Testis (tissue), 3 donors: ENCODE measurements around the gene ERC2. TPM values are rescaled to one million over a fixed set of nuclear protein-coding genes. Genes with fewer than 3 reads are reported as not detected.

Source experiments
- DNase-seq: peaks from one replicate; pipeline ENCODE4 v3.0.0-alpha.2; 2019
- H3K27ac ChIP-seq, 2 donors: fragments of 200-600 bp; sonication (generic); one replicate each; pipeline ENCODE4 v1.5.1; 2019
- H3K27me3 ChIP-seq: fragments of 200-600 bp; sonication (generic); one replicate; pipeline ENCODE4 v1.5.1; 2019
- H3K36me3 ChIP-seq: fragments of 200-600 bp; sonication (generic); one replicate; pipeline ENCODE4 v1.5.1; 2017; ENCODE audit warnings: low read depth; ENCODE audit errors: missing control alignments
- H3K4me1 ChIP-seq: fragments of 200-600 bp; sonication (generic); one replicate; pipeline ENCODE4 v1.5.1; 2019
- H3K4me3 ChIP-seq, 2 donors: fragments of 200-600 bp; sonication (generic); one replicate each; pipeline ENCODE4 v1.5.1; 2017 to 2019
- H3K9me3 ChIP-seq: fragments of 200-600 bp; sonication (generic); one replicate; pipeline ENCODE4 v1.5.1; 2017
- CTCF ChIP-seq, 3 experiments: fragments of 450-650 bp in 2 of 3; fragments of 200-600 bp in 1 of 3; sonication (generic) in 1 of 3; IDR thresholded peaks; one replicate each; pipeline ENCODE4 v1.5.1; 2016 to 2019; ENCODE audit warnings: antibody characterized with exemption in 3 of 3, mild to moderate bottlenecking in 2 of 3, moderate library complexity in 1 of 3
- POLR2A ChIP-seq: fragments of 450-650 bp; IDR thresholded peaks from one replicate; pipeline ENCODE4 v1.6.1; 2017; ENCODE audit warnings: antibody characterized with exemption, mild to moderate bottlenecking, moderate library complexity
- WGBS, 2 donors: methylation state at CpG; one replicate each; pipeline ENCODE4 v1.1.5; 2018; 5-methylcytosine and 5-hydroxymethylcytosine counted together
- intact Hi-C: fragments of 100-400 bp; cut with DNase I; formaldehyde crosslinking; loops from one replicate; pipeline ENCODE4 v1.15.1; 2023; ENCODE audit warnings: low total_unique reads
- polyA plus RNA-seq: library from polyadenylated mRNA; stranded (reverse); fragments of 350-450 nt; fragmentation: Illumina TruSeq; extraction: RNeasy Lipid Tissue Mini Kit (QIAGEN cat#74804); gene quantifications from one replicate; pipeline ENCODE4 v1.2.3, GENCODE V29; 2014; ENCODE audit warnings: low read depth, low replicate concordance; ENCODE audit not compliant: insufficient read depth
- total RNA-seq, 2 donors: library from RNA; depleted of rRNA; stranded (reverse); fragments of >200 nt; gene quantifications; one replicate each; pipeline ENCODE4 v1.2.3, GENCODE V29; 2016

ERC2 gene
- total and polyA plus RNA-seq, 3 donors from 2014 or later: 1.9 to 6.1 (median 5.9) TPM

GRCh38 chr3:56320883-56321282, 147.4 kb downstream of the ERC2 start:
- intact Hi-C loops: no loop called here
- TF ChIP-seq POLR2A: no peak
- TF ChIP-seq CTCF (IDR thresholded peaks at IDR 0.05): no peak
- no peaks in the 10 kb centered on the region for H3K36me3 ChIP-seq
- 86 to 89% methylated on average over 5 of the region's 5 CpGs for WGBS, 2 donors
- H3K27me3 ChIP-seq: no peaks in the 10 kb centered on the region
- no peak for DNase-seq
- H3K27ac ChIP-seq: no peak overlapping the region
- H3K9me3 ChIP-seq: no peaks in the 10 kb centered on the region
- H3K4me1 ChIP-seq: no peaks in the 10 kb centered on the region
- H3K4me3 ChIP-seq: no peak overlapping the region

- Histone ChIP-seq H3K9me3 (no peaks in the 10 kb centered on the region), H3K4me3 (no peak overlapping the region), H3K27me3 (no peaks in the 10 kb centered on the region), H3K27ac (no peak overlapping the region), H3K36me3 (no peaks in the 10 kb centered on the region), H3K4me1 (no peaks in the 10 kb centered on the region)
- intact Hi-C loops: no loop called here
- WGBS, 2 donors: 92 to 97% methylated on average over 3 of the region's 3 CpGs
- no peak for DNase-seq
- TF ChIP-seq CTCF (IDR thresholded peaks at IDR 0.05) (no peak), POLR2A (no peak)
These were observed 149.4 kb downstream of the ERC2 start for GRCh38 chr3:56318891-56319290.

- no peak overlapping the region for H3K4me3 ChIP-seq
- no peak overlapping the region for H3K27ac ChIP-seq
- DNase-seq: no peak
- intact Hi-C loops: no loop called here
- no peaks in the 10 kb centered on the region for H3K9me3 ChIP-seq
- H3K27me3 ChIP-seq: no peaks in the 10 kb centered on the region
- no peak for TF ChIP-seq CTCF (IDR thresholded peaks at IDR 0.05)
- no peak for TF ChIP-seq POLR2A
- H3K4me1 ChIP-seq: no peaks in the 10 kb centered on the region
- H3K36me3 ChIP-seq: no peaks in the 10 kb centered on the region
- 72 to 78% methylated on average over 3 of the region's 3 CpGs for WGBS, 2 donors
These were observed 151.3 kb downstream of the ERC2 start for GRCh38 chr3:56316944-56317343.

- H3K36me3 ChIP-seq: no peaks in the 10 kb centered on the region
- WGBS, 2 donors: 74 to 89% methylated on average over 5 of the region's 5 CpGs
- no peaks in the 10 kb centered on the region for H3K27me3 ChIP-seq
- H3K27ac ChIP-seq: no peak overlapping the region
- H3K9me3 ChIP-seq: no peaks in the 10 kb centered on the region
- intact Hi-C loops: no loop called here
- no peak overlapping the region for H3K4me3 ChIP-seq
- TF ChIP-seq POLR2A (no peak), CTCF (IDR thresholded peaks at IDR 0.05) (no peak)
- H3K4me1 ChIP-seq: no peaks in the 10 kb centered on the region
- DNase-seq: no peak
These were observed 153.4 kb downstream of the ERC2 start for GRCh38 chr3:56314842-56315241.

- Histone ChIP-seq H3K4me3 (no peak overlapping the region), H3K4me1 (no peaks in the 10 kb centered on the region), H3K36me3 (no peaks in the 10 kb centered on the region), H3K27me3 (no peaks in the 10 kb centered on the region), H3K9me3 (no peaks in the 10 kb centered on the region), H3K27ac (no peak overlapping the region)
- TF ChIP-seq CTCF (IDR thresholded peaks at IDR 0.05): no peak
- TF ChIP-seq POLR2A: no peak
- intact Hi-C loops: no loop called here
- DNase-seq: no peak
- 39 to 77% methylated on average over 3 of the region's 3 CpGs for WGBS, 2 donors
These were observed 158.8 kb downstream of the ERC2 start for GRCh38 chr3:56309465-56309864.
